IPS-11a (cell line): Measurements from ENCODE around the gene ATP1B2.
"Not testable (repeated sequence)": the region's sequence is repeated elsewhere in the genome, so short reads cannot be mapped to it uniquely, and the experiment has no call there.

Source experiments
- H3K4me3 ChIP-seq: one replicate; pipeline ENCODE4 v1.5.1; 2013; ENCODE audit warnings: low read depth, low read length, control low read depth

The ATP1B2 gene

DNA sequence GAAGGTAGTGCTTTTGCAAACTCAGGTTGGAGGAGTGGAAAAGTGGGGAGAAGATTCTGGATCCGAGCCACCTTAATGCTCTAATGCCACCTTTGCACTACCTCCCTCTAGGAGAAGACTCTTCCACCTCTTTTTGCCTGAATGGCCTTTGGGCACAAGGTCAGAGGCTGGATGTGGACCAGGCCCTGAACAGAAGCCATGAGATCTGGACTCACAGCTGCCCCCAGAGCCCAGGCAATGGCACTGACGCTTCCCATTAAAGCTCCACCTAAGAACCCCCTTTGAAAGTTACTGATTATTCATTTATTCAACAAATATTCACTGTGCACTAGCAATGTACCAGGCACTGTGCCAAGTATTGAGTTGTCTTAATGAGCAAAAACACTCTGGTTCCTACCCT lies 17.6 kb upstream of the ATP1B2 start:
- H3K4me3 ChIP-seq, result no peak overlapping the region

DNA sequence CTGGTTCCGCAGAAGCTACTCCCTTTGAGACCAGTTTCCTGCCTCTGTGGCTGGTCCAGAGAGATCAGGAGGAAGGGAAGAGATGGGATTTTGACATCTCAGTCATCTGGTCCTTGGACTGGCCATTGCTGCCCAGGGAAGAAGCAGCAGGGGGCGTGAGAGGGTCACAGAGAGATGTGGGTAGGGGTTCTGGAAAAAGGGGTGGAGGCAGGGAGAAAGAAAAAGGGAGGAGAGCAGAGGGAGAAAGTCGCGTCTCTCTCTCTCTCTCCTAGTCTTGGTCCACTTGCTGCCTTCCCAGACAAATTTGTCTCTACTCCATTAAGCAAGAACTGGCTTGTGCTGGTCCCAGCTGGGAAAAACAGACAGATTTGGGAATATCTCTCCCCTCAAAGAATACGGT lies 16.3 kb upstream of the ATP1B2 start:
- H3K4me3 ChIP-seq, result no peak overlapping the region

DNA sequence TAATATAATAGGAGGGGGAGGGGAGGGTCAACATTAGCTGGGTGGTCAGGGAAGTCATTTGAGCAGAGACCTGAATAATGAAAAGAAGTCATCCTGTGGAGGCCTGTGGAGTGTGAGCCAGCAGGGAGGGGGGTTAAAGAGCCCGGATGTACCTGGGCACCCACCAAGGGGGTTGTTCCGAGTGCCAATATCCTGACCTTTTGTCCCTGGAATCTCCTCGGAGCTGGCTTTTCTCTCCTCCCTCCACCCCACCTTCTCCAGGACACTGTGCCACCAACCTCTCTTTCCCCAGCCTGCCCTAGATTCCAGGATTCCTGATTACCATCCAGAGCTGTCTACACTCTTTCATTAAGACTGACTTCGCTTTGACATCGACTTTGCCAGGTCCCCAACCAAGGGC lies 14.6 kb upstream of the ATP1B2 start:
- no peak overlapping the region for H3K4me3 ChIP-seq

DNA sequence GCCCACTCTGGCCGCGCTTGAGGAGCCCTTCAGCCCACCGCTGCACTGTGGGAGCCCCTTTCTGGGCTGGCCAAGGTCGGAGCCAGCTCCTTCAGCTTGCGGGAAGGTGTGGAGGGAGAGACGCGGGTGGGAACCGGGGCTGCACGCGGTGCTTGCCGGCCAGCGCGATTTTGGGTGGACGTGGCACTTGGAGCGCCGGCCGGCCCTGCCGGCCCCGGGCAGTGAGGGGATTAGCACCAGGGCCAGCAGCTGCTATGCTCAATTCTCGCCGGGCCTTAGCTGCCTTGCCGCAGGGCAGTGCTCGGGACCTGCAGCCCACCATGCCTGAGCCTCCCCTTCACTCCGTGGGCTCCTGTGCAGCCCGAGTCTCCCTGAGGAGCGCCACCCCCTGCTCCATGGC lies 9.9 kb upstream of the ATP1B2 start:
- no peak overlapping the region for H3K4me3 ChIP-seq

DNA sequence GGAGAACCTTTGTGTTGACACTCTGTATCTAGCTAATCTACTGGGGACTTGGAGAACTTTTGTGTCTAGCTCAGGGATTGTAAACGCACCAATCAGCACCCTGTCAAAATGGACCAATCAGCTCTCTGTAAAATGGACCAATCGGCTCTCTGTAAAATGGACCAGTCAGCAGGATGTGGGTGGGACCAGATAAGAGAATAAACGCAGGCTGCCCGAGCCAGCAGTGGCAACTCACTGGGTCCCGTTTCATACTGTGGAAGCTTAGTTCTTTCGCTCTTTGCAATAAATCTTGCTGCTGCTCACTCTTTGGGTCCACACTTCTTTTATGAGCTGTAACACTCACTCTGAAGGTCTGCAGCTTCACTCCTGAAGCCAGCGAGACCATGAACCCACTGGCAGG lies 9.1 kb upstream of the ATP1B2 start:
- H3K4me3 ChIP-seq, result not testable (repeated sequence)

DNA sequence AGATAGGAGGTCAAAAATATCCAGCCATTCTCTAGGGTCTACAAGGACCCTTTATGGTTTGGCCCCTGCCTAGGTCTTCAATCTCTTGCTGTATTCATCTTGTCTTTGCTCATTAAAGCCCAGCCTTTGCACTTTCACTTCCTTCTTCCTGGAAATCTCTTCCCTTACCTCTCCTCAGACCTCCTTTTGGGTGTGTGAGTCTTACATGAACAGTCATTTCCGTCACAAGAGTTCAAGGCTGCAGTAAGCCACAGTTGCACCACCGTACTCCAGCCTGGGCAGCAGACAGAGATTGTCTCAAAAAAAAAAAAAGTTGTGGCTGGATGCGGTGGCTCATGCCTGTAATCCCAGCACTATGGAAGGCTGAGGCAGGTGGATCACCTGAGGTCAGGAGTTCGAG lies 6.0 kb upstream of the ATP1B2 start:
- no peak overlapping the region for H3K4me3 ChIP-seq

DNA sequence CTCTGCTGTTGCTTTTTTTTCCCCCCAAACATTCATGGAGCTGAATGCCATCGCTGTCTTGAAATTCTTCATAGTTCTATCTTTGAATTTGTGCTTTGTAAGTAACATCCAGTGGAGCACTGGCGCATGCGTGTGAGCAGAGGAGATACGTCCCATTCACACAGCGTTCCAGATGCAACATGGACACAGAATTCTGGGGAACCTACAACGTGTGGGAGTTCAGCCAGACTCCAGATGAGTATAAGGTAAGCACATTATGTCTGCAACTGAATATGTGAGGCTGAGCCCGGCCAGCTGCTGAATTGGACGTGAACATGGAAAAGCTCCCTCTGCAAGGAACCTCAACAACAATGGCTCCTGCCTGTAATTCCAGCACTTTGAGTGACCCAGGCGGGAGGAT lies 4.3 kb upstream of the ATP1B2 start:
- no peak overlapping the region for H3K4me3 ChIP-seq

DNA sequence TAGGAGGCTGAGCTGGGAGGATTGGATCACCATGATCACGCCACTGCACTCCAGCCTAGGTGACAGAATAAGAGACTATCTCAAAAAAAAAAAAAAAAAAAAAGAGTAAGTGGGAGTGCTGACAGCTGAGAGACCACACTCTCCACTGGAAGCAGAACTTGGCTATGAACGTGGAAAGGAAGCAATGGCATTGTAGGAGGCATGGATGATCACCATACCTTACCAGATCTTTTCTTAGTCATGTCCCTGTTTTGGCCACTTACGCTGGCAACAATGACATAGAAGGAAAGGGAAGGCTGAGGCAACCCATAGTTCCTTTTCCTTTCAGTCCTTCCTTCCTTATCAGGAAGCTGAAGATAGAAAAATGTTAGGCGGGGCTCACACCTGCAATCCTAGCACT lies 3.7 kb upstream of the ATP1B2 start:
- no peak overlapping the region for H3K4me3 ChIP-seq

DNA sequence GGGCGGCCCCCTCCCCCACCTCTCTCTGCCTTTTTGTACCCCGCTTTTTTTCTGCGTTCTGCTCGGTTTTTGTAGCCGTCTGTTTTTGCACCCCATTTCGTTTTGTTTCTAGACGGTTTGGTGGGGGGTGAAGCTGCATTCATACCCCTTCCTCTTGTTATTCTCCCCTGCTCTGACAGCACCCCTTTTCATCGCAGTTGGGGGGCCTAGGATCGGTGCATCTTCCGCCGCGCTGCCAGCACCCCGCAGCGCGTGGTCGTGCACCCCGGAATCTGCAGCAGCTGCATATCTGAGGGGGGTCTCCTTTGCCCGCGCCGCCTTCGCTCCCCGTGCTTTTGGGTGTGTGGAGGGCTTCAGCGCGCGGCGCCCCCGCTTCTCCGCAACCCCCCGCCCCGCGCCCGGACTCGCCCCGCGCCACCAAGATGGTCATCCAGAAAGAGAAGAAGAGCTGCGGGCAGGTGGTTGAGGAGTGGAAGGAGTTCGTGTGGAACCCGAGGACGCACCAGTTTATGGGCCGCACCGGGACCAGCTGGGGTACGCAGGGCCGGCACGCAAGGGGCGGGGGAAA lies 455 bp downstream of the ATP1B2 start:
- H3K4me3 ChIP-seq, result peak overlapping the region; percentile 50

DNA sequence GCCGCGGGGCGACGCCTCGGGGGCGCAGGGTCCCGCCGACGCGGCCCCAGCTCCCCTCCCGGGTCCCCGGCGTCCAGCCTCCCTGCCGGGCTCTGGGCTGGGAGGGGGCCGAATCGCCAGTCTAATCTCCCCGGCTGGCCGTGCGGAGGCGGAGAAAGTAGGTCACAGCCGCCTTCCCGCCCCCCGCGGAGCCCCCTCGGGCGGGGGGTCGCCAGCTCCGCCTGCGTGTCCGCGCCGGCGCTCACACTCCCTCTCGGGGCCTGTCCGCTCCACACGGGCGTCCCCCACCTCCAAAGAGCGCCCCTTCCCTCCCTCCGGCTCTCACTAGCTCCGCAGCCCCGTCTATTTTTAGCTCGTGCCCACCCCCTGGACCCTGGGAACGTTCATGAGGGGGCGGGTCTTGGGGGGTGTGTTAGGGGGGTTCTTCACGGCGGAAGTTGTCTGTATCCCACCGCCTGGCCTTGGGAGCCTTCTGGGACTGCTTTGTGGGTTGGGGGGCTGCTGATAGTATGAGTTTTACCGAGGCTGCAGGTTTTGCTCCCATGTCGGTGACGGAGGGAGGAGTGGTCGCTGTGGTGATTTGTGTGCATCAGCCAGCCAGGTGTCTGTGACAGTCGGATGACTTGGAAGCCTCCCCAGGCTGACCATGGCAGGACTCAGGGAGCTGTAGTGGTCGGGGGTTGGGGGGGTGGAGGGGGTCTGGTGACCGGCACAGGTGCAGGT lies 1.1 kb downstream of the ATP1B2 start:
- peak overlapping the region; percentile 50 for H3K4me3 ChIP-seq

DNA sequence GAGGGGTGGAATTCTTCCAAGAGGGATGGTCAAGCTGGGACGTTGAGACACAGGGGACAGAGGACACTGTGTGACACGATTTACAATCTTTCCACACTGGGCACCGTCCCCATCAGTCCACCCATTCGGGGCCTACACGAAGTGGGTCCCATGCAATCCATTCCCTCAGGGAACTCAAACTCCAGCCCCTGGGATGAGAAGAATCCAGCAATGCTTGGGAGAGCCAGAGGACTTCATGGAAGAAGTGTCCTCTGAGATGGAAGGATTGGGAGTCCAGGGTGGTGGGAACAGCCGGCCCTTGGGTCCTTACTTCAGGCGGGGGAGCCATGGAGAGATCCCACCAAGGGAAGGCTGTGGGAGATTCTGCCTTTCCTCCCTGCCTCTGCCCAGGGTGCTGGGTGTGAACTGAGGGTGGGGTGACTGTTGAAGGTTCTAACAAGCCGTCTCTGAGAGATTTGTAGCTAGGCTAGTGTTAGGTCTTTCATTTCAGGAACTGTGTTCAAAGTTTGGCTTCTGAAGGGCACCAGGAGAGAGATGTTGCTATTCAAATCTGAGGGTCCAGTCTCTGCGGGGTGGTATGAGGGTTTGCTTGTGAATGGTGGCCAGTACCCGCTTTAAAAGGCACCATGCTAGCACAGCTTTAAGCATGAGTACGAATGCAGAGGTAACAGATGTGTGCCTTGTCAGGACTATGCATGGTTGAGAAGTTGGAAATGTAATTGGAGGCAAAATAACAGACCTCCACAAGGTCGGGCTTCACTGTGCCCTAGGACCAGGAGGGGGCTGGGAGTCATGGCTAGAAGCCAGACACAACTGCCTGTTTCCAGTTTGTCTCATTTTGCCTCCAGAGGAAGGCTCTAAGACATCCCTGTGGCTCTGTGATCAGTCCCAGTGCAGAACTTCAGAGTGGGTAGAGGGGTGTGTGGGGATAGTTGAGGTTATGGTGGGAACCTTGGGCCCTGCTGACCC lies 1.9 kb downstream of the ATP1B2 start:
- H3K4me3 ChIP-seq, result no peak overlapping the region

DNA sequence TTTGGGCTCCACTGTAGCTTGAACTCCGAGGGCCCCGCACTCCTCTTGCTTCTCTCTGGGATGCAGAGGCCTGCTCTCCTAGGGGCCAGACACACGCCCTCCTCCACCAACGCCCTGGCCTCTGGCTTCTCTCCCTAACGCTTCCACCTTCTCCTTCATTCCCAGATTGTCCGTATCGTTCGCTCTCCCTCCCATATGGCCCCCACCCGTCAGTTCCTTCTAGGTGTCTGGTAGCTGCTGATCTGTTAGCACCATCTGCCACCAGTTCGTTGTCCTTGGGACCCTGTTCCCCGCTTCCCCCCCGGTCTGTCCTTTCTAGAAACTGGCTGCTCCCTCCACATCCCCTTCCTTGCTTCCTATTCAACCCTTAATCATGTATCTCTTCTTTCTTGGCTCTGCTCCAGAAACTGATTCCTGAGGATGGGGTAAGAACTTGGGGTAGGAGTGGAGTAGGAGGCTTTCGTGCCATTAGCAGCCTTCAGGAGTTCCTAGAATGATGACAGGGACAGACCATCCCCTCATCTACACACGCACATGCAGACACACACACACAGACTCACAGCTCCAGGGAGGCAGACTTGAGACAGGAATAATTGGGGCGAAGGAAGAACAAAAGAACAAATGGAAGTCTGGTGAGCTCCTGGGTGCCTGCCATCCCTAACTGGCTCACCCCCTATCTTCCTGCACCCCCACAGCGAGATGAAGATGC lies 4.3 kb downstream of the ATP1B2 start:
- H3K4me3 ChIP-seq, result no peak overlapping the region

DNA sequence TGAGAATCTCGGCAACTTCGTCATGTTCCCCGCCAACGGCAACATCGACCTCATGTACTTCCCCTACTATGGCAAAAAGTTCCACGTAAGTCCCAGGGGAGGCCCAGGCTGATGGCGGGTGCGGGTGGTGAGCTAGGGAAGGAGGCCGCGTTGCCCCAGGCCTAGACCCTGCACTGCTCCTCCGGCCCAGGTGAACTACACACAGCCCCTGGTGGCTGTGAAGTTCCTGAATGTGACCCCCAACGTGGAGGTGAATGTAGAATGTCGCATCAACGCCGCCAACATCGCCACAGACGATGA lies 4.8 kb downstream of the ATP1B2 start:
- H3K4me3 ChIP-seq, result no peak overlapping the region

DNA sequence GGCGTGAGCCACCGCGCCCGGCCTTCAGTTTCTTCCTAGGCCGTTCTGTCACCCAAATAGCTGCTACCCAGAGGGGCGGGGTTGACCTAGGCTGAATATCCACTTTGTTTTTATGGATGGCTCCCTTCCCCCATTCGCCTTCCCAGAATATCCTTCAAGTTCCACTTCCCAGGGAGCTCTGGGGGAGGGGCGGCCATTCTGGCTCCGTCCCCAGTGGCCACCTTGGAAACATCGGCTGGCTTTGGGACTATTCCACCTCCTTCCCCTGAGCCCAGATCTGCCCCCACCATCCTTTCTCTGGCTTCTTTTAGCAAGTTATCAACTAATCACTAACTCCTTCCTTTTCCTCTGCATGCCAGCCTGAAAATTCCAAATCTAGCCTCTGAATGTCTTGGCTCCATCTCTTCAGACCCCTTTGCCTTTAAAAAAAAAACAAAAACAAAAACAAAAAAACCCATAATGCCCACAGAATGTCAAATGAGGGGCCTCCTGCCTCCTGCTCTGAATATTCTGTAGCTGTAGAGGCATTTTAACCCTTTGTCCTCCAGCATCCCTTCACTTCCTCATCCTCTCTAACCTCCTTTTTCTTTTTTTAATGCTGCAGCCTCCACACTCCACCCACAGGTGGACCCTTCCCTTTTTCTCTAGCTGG lies 6.4 kb downstream of the ATP1B2 start:
- H3K4me3 ChIP-seq, result peak overlapping the region; percentile 8

DNA sequence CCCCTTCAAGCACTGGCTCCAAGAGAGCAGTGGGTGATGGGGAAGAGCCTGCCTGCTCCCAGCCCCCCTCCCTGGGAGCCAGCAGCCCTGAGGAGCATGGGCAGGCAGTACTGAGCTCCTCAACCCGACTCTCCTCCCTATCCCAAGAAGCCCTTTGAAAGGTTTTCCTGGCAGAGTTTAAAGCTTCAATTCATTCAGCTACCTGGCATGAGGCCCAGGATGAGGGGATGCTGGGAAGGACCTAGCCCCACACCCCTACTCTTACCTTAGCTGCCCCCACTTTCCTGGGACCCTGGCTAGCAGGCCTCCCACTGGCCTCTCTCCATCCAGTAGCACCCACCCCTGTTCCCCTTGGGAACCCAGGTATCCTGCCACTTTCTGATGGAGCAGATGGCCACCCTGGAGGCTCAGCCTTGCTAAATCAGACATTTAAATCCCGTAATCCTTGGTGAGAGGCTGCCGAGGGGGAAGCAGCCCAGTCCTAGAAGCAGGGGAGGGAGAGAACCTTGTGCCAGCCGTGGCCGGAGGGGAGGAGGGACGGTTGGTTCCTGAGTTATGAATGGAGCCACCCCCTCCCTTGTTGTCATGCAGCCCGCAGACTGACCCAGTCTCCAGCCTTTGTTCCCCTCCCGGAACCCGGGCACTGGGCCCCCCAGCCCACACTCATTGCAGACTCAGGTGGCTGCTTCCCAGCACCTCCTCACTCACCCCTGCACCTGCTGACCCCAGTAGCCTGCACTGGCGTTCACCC lies 17.1 kb downstream of the ATP1B2 start:
- H3K4me3 ChIP-seq, result no peak overlapping the region

DNA sequence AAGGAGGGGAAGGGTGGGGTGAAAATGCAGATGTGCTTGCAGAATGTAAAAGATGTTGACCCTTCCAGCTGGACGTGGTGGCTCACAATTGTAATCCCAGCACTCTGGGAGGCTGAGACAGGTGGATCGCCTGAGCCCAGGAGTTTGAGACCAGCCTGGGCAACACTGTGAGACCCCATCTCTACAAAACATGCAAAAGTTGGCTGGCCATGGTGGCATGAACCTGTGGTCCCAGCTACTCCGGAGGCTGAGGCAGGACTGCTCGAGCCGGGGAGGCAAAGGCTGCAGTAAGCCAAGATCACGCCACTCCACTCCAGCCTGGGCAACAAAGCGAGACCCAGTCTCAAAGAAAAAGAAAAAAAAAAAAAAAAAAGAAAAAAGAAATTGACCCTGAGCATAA lies 17.8 kb downstream of the ATP1B2 start:
- no peak overlapping the region for H3K4me3 ChIP-seq

DNA sequence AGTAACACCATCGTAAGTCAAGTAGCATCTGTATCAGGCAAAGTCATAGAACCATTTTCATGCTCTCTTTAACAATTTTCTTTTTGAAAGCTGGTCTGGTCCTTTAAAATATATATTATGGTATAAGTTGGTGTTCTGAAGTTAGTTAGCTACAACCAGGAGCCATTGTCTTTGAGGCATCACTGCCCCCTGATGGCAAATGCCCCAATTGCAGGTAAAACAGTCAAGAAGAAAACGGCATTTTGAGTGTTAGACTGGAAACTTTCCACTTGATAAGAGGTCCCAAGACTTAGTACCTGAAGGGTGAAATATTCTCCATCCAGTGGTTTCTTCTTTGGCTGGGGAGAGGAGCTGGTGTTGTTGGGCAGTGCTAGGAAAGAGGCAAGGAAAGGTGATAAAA lies 22.5 kb downstream of the ATP1B2 start:
- no peak overlapping the region for H3K4me3 ChIP-seq

DNA sequence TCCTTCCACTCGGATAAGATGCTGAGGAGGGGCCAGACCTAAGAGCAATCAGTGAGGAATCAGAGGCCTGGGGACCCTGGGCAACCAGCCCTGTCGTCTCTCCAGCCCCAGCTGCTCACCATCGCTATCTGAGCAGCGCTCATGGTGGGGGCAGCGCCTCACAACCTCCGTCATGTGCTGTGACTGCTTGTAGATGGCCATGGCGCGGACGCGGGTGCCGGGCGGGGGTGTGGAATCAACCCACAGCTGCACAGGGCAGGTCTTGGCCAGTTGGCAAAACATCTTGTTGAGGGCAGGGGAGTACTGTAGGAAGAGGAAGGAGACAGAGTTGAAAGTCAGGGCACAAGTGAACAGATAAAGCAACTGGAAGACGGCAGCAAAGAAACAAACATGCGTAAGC lies 24.2 kb downstream of the ATP1B2 start:
- H3K4me3 ChIP-seq, result no peak overlapping the region

DNA sequence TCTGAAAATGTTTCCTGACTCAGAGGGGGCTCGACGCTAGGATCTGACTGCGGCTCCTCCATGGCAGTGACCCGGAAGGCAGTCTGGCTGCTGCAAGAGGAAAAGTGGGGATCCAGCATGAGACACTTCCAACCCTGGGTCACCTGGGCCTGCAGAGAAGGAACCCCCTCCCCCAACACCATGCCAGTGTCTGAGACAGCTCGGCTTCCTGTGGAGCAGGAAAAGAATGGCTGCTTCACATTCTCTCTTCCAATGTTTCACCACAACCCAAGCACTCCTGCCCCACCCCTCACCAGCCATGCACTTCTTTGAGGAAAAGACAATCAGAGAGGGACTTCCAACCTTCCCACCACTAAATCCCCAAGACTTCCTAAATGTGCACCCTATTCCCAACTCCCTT lies 25.8 kb downstream of the ATP1B2 start:
- H3K4me3 ChIP-seq, result no peak overlapping the region

DNA sequence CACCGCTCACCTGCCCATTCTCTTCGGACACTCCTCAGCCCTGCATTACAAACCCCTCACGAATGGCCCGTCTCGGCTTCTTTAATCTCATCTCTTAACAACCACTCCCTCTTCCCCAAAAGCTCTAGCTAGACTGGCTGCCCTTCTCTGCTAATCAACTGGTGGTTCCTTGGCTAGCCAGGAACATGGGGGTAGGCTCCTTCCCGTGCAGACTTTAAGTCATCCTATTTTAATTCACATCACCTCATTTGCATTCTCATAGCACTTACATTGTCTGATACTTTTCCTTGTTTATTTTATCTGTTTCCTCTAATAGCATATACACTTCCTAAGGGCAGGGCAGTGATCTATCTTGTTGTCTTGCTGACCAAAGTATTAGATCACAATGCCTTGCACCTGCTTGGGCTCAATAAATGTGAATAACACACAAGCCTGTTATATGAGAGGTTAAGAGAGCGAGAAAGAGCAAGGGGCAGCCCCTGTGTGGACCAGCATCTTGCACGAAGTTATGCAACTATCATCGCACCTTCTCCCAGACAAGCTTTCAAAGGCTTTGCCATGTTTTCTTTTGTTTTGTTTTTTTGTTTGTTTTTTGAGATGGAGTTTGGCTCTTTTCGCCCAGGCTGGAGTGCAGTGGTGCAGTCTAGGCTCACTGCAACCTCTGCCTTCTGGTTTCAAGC lies 26.8 kb downstream of the ATP1B2 start:
- H3K4me3 ChIP-seq, result no peak overlapping the region
